Measurements from ENCODE around the gene FKBP5. TPM values are rescaled to one million over a fixed set of nuclear protein-coding genes. Genes with fewer than 3 reads are reported as not detected.

FKBP5 gene
- total and polyA plus RNA-seq, 9 of the 15 experiments (the other 6 are each of a cell fraction or from before 2014, with no cell fraction given), result 32.7 to 151 (median 75.0) TPM

DNA sequence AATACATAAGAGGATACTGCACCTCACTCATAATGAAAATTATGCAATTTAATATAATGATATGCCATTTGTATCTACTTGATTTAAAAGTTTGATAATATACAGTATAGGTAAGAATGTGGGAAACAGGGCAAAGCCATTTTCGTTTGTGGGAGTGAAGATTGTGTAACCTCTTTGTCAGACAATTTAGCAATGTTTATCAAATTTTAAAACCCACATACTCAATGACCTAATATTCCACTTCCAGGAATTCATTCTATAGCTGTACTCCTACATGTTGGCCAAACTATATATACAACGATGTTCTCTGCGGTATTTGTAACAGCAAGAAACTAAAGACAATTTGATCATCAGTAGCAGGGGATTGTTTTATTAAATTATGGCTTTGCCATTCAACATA lies 17.8 kb upstream of the FKBP5 start (continued):
- TF ChIP-seq, protein P1, sequence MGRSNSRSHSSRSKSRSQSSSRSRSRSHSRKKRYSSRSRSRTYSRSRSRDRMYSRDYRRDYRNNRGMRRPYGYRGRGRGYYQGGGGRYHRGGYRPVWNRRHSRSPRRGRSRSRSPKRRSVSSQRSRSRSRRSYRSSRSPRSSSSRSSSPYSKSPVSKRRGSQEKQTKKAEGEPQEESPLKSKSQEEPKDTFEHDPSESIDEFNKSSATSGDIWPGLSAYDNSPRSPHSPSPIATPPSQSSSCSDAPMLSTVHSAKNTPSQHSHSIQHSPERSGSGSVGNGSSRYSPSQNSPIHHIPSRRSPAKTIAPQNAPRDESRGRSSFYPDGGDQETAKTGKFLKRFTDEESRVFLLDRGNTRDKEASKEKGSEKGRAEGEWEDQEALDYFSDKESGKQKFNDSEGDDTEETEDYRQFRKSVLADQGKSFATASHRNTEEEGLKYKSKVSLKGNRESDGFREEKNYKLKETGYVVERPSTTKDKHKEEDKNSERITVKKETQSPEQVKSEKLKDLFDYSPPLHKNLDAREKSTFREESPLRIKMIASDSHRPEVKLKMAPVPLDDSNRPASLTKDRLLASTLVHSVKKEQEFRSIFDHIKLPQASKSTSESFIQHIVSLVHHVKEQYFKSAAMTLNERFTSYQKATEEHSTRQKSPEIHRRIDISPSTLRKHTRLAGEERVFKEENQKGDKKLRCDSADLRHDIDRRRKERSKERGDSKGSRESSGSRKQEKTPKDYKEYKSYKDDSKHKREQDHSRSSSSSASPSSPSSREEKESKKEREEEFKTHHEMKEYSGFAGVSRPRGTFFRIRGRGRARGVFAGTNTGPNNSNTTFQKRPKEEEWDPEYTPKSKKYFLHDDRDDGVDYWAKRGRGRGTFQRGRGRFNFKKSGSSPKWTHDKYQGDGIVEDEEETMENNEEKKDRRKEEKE (IDR thresholded peaks at IDR 0.05; ENCODE audit: borderline replicate concordance in 1 of 2, control insufficient read depth in 1 of 2, low read depth in 2 of 2, low read length in 1 of 2), result no peak
- no peak for TF ChIP-seq BCL6 (CRISPR knock-in tag; IDR thresholded peaks at IDR 0.05)
- TF ChIP-seq, protein P2, sequence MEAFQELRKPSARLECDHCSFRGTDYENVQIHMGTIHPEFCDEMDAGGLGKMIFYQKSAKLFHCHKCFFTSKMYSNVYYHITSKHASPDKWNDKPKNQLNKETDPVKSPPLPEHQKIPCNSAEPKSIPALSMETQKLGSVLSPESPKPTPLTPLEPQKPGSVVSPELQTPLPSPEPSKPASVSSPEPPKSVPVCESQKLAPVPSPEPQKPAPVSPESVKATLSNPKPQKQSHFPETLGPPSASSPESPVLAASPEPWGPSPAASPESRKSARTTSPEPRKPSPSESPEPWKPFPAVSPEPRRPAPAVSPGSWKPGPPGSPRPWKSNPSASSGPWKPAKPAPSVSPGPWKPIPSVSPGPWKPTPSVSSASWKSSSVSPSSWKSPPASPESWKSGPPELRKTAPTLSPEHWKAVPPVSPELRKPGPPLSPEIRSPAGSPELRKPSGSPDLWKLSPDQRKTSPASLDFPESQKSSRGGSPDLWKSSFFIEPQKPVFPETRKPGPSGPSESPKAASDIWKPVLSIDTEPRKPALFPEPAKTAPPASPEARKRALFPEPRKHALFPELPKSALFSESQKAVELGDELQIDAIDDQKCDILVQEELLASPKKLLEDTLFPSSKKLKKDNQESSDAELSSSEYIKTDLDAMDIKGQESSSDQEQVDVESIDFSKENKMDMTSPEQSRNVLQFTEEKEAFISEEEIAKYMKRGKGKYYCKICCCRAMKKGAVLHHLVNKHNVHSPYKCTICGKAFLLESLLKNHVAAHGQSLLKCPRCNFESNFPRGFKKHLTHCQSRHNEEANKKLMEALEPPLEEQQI (IDR thresholded peaks at IDR 0.05), result no peak
- TF ChIP-seq, protein P3, sequence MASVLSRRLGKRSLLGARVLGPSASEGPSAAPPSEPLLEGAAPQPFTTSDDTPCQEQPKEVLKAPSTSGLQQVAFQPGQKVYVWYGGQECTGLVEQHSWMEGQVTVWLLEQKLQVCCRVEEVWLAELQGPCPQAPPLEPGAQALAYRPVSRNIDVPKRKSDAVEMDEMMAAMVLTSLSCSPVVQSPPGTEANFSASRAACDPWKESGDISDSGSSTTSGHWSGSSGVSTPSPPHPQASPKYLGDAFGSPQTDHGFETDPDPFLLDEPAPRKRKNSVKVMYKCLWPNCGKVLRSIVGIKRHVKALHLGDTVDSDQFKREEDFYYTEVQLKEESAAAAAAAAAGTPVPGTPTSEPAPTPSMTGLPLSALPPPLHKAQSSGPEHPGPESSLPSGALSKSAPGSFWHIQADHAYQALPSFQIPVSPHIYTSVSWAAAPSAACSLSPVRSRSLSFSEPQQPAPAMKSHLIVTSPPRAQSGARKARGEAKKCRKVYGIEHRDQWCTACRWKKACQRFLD (CRISPR knock-in tag; IDR thresholded peaks at IDR 0.05), result 0 out of 2 replicates have a peak, but pooled peaks have one; percentile 32
- 0 out of 2 replicates have a peak, but pooled peaks have one; percentile 13 for TF ChIP-seq EP400 (IDR thresholded peaks at IDR 0.05)
- no peak for TF ChIP-seq RBM14 (IDR thresholded peaks at IDR 0.05; ENCODE audit: borderline replicate concordance, insufficient read depth, low read depth, low read length)
- peak; percentile 38; the same call in 1 of the 2 replicates for TF ChIP-seq POLR2H (tag; IDR thresholded peaks at IDR 0.05; ENCODE audit: low read depth)
- no peak for TF ChIP-seq SNIP1 (IDR thresholded peaks at IDR 0.05; ENCODE audit: low read depth)
- no peak for TF ChIP-seq NFYB (IDR thresholded peaks at IDR 0.05; ENCODE audit: extremely low read depth, insufficient read length)
